HG02938 (cell line): ENCODE data around the gene ST3GAL5.

ENCODE experiments used
- ATAC-seq: cut with Tn5 transposase; IDR thresholded peaks from one replicate; pipeline ENCODE4 v1.9.1; 2021; ENCODE audit warnings: mild to moderate bottlenecking, moderate library complexity; ENCODE audit not compliant: unreplicated experiment

The ST3GAL5 gene

DNA sequence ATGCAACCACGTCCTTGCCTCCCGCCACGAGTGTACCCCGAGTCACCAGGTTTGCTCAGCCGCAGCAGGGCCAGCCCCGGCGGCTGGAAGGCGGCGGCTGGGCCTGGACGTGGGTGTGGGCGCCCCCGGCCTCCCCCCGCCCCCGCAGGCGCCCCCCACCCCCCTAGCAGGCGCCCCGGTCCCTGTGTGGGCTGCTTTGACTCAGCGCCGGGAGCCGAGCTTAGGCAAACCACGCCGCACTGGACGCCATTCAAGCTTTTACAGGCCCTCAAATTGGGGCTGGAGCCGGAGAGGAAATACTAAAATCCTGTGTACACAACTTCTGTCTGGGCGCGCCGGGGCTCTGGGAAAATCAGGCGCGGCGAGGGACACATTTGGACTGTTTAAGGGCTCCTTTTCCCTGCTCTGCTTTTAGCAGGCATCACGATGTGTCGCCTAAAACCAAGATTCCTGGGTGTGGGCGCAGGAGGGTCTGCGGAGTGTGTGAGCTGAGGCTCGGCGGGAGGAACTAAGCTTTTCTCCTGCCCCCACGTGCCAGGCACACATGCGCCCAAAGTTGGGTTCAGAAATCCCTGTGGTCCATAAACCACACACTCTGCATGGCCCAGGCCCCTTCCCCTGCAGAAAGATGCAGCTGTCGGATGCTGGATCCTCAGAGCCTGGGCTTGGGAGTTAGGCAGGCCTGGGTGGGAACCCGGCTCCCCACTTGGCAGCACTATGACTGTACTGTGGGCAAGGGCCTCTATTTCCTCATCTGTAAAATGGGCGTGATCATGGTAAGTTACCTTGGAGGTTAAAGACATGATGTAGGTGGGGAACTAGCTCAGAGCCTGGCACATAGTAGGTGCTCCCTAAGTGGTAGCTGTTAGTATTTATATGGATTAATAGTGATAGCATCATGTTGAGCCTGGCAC lies 77.4 kb downstream of the ST3GAL5 start:
- ATAC-seq = no peak

DNA sequence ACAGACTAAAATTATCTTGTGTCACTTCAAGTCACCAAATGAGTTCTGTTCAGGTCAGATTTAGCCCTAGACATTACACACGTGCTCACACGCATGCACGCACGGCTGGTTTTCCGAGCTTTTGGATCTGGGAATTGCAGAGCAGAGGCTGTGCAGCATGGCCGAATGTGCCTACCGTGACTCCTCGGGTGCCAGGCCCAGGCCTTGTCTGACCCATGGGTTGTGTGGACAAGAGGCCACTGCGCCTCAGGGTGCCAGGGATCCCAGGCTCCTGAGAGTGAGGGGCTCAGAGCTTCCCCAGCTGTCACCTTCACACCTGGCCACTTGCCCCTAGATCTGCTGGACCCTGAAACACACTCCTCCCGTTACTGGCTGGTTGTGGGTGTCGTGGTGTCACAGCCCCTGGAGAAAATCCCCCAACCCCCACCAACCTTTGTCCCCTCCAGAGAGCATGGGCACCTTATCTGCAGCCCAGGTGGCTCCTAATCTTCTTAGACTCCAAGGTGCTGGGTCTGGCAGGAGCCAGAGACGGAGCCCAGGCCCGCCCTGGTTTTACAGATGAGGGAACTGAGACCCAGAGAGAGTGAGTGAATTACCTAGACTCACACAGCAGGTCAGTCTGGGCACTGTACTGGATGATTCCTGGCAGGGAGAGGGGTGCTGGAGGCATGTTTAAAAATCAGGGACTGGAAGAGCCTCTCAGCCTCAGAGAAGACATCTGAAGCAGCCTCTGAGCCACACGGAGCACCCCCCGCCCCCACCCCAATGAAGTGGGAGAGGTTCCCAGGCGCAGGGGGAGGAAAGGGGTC lies 78.2 kb downstream of the ST3GAL5 start:
- ATAC-seq = no peak

- no peak for ATAC-seq
Measured at GRCh38 chr2:85807756-85808155, 81.0 kb downstream of the ST3GAL5 start.

GRCh38 chr2:85806358-85807118 lies 82.3 kb downstream of the ST3GAL5 start:
- no peak for ATAC-seq

DNA sequence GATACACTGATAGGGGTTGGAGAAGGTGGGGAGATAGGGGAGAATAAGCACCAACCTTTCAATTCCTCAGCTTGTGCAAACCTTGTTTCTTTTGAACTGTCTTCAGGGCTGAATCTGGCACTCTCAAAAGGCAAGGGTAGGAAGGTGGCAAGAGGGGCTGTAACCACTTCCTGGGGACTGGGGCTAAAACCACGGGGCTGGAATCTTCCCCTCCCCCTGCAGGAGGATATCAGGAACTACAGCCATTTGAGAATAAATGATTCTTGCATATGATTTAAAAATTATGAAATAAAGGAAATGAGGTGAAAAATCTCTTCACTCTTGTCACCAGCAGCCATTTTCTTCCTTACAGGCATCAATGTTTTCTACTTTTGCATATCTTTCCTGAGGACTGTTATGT lies 84.2 kb downstream of the ST3GAL5 start:
- ATAC-seq = no peak

- no peak for ATAC-seq
Measured at GRCh38 chr2:85803704-85804425, 84.9 kb downstream of the ST3GAL5 start.

DNA sequence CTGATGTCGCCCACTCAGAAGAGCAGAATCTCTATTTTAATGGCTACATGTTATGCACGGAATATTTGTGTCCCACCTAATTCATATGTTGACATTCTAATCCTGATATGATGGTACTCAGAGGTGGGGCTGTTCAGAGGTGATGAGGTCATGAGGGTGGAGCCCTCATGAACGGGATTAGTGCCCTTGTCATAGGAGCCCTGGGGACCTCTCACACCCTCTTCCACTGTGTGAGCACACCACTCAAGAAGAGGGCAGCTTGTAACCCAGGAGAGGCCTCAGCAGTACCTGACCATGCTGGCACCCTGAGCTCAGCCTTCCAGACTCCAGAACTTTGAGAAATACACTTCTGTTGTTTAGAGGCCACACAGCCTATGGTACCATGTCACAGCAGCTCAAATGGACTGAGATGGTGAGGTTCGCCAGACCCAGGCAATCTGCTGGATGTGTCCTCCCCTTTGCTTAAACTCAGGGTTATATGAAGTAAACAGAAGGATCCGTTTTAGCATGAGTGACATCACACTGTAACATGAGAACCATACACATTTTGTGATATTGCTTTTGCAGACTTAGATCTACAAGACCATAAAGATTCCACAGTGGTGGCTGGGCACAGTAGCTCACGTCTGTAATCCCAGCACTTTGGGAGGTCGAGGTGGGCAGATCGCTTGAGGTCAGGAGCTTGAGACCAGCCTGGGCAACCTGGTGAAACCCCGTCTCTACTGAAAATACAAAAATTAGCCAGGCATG lies 86.3 kb downstream of the ST3GAL5 start:
- ATAC-seq = no peak

DNA sequence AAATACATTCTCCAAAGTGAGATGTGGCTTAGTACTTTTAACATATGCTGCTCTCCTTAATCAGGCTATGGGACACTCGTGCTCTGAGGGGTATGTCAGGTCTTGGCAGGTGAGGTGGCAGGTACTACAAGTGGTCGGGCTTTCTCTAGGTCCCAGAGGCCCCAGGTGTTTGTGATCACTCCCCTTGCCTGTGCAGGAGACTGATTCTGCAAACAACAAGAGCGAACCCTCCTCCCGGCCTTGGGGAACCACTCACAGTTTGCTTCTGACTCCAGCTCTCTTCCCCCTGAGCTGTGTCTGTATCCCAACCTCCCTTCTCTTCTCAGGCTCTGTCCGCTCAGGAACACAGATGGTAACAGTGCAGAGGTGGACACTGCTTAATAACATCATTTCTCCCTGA lies 86.9 kb downstream of the ST3GAL5 start:
- no peak for ATAC-seq

DNA sequence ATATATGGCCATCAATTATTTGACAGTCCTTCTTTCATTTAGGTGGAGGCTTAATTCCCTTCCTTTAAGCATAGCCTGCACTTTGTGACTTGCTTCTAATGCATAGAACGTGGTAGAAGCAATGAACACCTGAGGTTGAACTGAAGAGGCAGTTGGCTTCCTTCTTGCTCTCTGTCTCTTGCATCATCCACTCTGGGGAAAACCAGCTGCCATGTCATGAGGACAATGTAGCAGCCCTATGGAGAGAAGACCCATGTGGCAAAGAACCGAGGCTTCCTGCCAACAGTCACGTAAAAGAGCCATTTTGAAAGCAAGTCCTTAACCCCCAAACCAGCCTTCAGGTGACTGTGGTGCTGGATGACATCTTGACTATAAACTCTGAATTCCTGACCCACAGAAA lies 88.2 kb downstream of the ST3GAL5 start:
- ATAC-seq = no peak

DNA sequence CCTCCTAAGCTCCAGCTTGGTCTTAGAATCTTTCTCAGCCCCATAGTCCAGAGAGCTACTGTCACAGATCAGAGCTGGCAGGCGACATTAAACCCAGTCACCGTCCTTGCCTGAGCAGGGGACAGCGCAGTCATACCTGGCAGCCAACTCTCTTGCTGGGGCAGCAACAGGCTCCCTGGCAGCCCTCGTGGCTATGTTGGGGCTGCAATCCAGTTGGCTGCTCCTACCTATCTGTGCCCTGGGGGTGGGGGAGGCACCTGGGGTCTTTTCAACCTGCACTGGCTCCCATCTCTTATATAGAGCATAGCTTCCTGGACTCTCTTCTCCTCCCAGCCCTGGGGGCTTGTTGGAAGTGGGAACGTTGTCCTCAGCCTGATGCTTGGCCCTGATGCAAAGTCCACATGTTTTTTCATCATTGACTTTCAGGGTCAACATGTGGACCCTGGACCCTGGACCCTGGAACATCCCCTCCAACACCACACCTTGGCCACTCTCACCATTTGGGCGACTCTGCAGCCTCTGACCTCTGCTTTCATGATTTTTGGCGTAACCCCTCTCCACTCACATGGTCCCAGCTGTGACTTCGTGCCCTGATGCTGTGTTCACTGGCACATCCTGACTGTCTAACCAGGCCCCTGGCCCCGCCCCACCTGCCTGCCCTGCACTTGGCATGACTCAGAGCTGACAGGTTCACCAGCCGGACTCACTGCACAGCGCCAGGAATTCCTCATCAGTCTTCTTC lies 89.4 kb downstream of the ST3GAL5 start:
- ATAC-seq = no peak

- no peak for ATAC-seq
Measured at GRCh38 chr2:85797921-85798320, 90.9 kb downstream of the ST3GAL5 start.

GRCh38 chr2:85797263-85797660 lies 91.5 kb downstream of the ST3GAL5 start:
- no peak for ATAC-seq

- no peak for ATAC-seq
Measured at GRCh38 chr2:85796341-85797262, 92.2 kb downstream of the ST3GAL5 start.

DNA sequence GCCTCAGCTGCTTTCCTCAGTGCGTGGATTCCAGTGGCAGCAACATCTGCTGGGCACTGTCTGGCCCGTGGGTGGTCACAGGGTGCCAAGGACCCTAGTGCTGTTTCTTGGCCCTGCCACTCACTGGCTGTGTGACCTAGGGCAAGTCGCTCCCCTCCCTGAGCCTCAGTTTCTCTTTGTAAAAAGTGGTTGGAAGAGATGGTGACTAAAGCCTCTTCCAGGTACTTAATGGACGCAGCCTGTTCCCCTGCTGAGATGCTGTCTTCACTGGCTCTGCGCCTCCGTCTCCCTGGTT lies 92.8 kb downstream of the ST3GAL5 start:
- no peak for ATAC-seq

GRCh38 chr2:85795331-85796045 lies 93.3 kb downstream of the ST3GAL5 start:
- ATAC-seq = no peak

DNA sequence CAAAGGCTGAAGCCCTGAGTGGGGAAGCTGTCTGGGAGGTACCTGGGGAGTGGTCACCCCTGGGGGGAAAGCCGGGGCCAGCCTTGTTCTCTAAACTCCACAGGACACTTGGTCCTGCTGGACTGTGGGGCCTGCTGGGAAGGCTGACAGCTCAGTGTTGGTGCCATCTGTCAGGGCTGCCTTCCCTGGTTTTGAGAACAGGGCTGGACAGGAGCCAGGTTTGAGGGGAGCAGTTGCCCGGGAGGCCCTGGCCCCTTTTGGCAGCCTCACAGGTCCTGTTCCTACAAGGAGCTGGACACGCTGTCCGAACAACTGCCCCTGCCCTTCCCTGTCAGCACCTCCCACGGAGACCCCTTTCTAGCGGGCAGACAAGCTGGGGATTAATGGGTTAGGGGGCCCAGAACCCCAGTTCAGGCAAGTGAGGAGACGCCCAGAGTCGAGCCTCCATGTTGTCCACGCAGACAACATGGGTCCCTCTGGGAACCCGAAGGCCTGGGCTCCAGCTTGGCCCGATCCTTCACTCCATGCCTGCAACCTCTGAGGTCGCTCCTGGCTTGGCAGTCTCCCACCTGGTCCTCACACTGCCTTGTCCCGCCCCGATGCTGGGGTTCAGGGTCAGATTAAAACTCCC lies 94.2 kb downstream of the ST3GAL5 start:
- no peak for ATAC-seq

DNA sequence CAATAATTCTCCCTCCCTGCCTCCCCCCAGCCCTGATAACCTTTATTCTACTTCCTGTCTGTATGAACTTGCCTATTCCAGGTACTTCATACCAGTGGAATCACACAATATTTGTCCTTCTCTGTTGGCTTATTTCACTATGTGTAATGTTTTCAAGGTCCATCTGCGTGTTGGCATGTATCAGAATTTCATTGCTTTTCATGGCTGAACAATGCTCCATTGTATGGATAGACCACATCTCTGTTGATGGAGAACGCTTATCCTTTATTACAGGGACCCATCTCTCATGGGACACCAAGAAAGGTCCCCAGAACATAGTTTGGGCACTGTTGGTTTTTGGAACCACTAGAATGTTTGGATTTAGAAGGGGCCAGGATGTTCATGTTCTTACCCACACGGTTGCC lies 94.8 kb downstream of the ST3GAL5 start:
- ATAC-seq = no peak
